ENCODE measurements around the gene PHLPP1. TPM values are rescaled to one million over a fixed set of nuclear protein-coding genes. Genes with fewer than 3 reads are reported as not detected.

PHLPP1 gene
- total and polyA plus RNA-seq, 4 experiments from 2014 or later = 0.36 to 7.8 (median 6.3) TPM; not detected in 1

DNA sequence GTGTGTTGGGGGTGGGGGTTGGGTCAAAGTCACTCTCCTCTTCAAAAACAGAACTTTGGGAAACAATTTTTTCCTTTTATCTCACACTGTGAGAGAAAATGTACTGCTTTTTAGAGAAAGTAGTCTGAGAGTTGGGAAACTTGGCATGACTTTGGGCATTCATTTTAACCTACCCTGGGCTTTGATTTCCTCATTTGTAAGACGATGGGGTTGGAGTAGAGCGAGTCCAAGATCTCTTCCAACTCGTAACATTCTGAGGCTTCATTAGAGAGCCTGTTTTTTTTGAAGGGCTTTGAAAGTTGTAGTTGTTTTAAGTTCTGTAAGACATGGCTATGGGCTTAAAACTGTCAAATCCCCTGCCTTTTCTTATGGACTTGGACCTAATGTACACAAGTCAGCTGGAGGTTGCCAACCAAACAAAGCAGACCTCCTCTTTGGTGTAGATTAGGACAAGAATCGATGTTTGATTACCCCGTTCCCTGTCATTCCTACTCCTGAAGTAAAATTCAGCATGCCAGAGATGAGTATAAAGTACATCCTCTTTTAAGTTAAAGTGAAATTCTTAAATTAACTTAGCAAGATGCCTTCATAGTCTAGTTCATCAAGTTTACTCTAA, 8.4 kb downstream of the PHLPP1 start:
- peaks cover 0 to 3% of the 10 kb centered on the region in 2 donors for H3K27me3 Mint-ChIP-seq
- Histone ChIP-seq H3K4me3 (ENCODE audit: low read length in 2 of 2) (no peak overlapping the region), H3K36me3 (ENCODE audit: insufficient read depth, low read length) (no peaks in the 10 kb centered on the region), H3K27ac (ENCODE audit: low read depth, low read length) (no peak overlapping the region), H3K9me3 (ENCODE audit: control insufficient read depth in 1 of 2, low read length in 2 of 2) (no peaks in the 10 kb centered on the region), H3K27me3 (ENCODE audit: insufficient read depth, low read length) (no peaks in the 10 kb centered on the region), H3K4me1 (ENCODE audit: insufficient read depth, low read length) (peaks cover 3% of the 10 kb centered on the region)
- no peaks in the 10 kb centered on the region for H3K36me3 Mint-ChIP-seq
- ChIA-PET CTCF (ENCODE audit: partially characterized antibody) (no interaction called here), POLR2A (ENCODE audit: partially characterized antibody) (no interaction called here)
- no peak overlapping the region for H3K4me3 Mint-ChIP-seq
- intact Hi-C loops (cut with micrococcal nuclease) = no loop called here
- DNase-seq = no peak
- H3K27ac Mint-ChIP-seq = no peak overlapping the region
- H3K4me1 Mint-ChIP-seq = peaks cover 8 to 21% (median 12%) of the 10 kb centered on the region in 4 donors
- no peaks in the 10 kb centered on the region for H3K9me3 Mint-ChIP-seq

DNA sequence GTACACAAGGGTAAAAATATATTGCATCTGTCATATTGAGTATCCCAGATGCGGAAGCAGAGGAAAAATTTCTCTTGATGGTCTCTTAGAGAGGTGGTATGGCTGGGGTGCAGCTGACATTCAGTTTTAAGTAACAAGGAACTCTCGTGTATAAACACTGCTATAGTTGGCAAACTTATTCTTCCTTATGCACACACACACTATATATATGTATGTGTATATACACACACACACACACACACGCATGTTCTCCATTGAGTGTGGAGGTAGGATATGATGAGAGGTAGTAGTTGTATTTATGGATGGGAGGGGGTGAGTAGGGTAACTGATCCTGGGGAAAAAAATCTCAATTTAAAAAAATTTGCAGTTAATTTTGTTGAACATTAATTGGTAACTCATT, 10.6 kb downstream of the PHLPP1 start:
- no peak for DNase-seq
- no peaks in the 10 kb centered on the region for H3K36me3 Mint-ChIP-seq
- H3K4me3 ChIP-seq (ENCODE audit: low read length in 2 of 2) = no peak overlapping the region
- H3K9me3 Mint-ChIP-seq = no peaks in the 10 kb centered on the region
- no peak overlapping the region for H3K27ac ChIP-seq (ENCODE audit: low read depth, low read length)
- intact Hi-C loops (cut with micrococcal nuclease) = no loop called here
- no peaks in the 10 kb centered on the region for H3K36me3 ChIP-seq (ENCODE audit: insufficient read depth, low read length)
- H3K27me3 Mint-ChIP-seq = peaks cover 0 to 3% of the 10 kb centered on the region in 2 donors
- no peaks in the 10 kb centered on the region for H3K4me1 ChIP-seq (ENCODE audit: insufficient read depth, low read length)
- no peaks in the 10 kb centered on the region for H3K9me3 ChIP-seq (ENCODE audit: control insufficient read depth in 1 of 2, low read length in 2 of 2)
- POLR2A ChIA-PET (ENCODE audit: partially characterized antibody) = no interaction called here
- CTCF ChIA-PET (ENCODE audit: partially characterized antibody) = no interaction called here
- H3K27ac Mint-ChIP-seq = no peak overlapping the region
- no peaks in the 10 kb centered on the region for H3K27me3 ChIP-seq (ENCODE audit: insufficient read depth, low read length)
- no peak overlapping the region for H3K4me3 Mint-ChIP-seq
- peaks cover 0 to 7% (median 4%) of the 10 kb centered on the region in 4 donors for H3K4me1 Mint-ChIP-seq

GRCh38 chr18:62728254-62728653, 12.9 kb downstream of the PHLPP1 start:
- ChIA-PET CTCF (ENCODE audit: partially characterized antibody) (interaction anchor here (0.7 to 1.6 kb wide), 2 partner anchors 17 to 711 kb away, joined by 4 to 5 read pairs; no protein-coding TSS in a partner anchor), POLR2A (ENCODE audit: partially characterized antibody) (interaction anchor here (1.2 kb wide), 1 partner anchor 12 kb away, joined by 4 read pairs; no protein-coding TSS in a partner anchor)
- H3K36me3 ChIP-seq (ENCODE audit: insufficient read depth, low read length) = no peaks in the 10 kb centered on the region
- no peak overlapping the region for H3K27ac ChIP-seq (ENCODE audit: low read depth, low read length)
- no peak overlapping the region for H3K4me3 ChIP-seq (ENCODE audit: low read length in 2 of 2)
- no peaks in the 10 kb centered on the region for H3K4me1 ChIP-seq (ENCODE audit: insufficient read depth, low read length)
- Mint-ChIP-seq H3K4me3 (no peak overlapping the region), H3K9me3 (peaks cover 0 to 14% (median 5%) of the 10 kb centered on the region in 8 donors), H3K27ac (no peak overlapping the region), H3K36me3 (peaks cover 0 to 12% of the 10 kb centered on the region in 2 donors), H3K27me3 (peaks cover 0 to 3% of the 10 kb centered on the region in 2 donors), H3K4me1 (peaks cover 0 to 5% (median 3%) of the 10 kb centered on the region in 4 donors)
- no peaks in the 10 kb centered on the region for H3K27me3 ChIP-seq (ENCODE audit: insufficient read depth, low read length)
- DNase-seq = no peak
- no peaks in the 10 kb centered on the region for H3K9me3 ChIP-seq (ENCODE audit: control insufficient read depth in 1 of 2, low read length in 2 of 2)
- intact Hi-C loops (cut with micrococcal nuclease) = no loop called here

DNA sequence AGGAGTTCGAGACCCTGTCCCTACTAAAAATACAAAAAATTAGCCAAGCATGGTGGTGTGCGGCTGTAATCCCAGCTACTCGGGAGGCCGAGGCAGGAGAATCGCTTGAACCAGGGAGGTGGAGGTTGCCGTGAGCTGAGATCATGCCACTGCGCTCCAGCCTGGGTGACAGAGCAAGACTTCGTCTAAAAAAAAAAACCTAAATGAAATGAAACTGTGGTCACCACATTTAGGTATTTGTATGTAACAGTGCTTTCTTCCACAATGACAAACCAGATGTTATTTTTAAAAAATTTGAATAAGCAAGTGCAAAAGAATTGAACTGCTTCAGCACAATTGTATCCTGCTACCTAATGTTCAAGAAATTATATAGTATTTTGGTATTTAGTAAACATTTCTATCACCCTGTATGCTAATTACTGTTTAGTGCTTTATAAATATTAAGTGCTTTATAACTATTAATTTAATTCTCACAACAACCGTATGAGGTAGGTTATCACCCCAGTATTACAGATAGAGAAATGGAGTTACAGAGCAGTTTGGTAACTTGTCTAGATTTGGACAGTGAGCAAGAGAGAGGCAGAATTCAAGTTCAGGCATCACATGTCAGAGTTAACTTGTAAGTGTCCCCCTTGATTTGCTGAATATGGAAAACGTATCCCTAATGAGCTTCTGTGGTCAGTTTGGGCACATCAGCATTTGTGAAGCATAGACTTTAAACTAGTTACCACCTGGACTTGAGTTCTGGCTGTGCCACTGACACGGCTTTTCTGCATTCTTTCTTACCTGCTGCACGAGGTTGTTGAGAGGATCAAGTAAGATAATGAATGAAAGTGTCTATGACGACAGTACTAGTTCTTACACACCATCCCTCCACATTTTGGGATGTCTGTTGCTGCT, 14.4 kb downstream of the PHLPP1 start:
- Mint-ChIP-seq H3K27me3 (peaks cover 0 to 1% of the 10 kb centered on the region in 2 donors), H3K9me3 (peaks cover 0 to 14% (median 5%) of the 10 kb centered on the region in 8 donors), H3K4me1 (peaks cover 0 to 3% (median under 1%) of the 10 kb centered on the region in 4 donors), H3K27ac (no peak overlapping the region), H3K36me3 (peaks cover 0 to 12% of the 10 kb centered on the region in 2 donors), H3K4me3 (no peak overlapping the region)
- no peak for DNase-seq
- Histone ChIP-seq H3K4me1 (ENCODE audit: insufficient read depth, low read length) (no peaks in the 10 kb centered on the region), H3K27me3 (ENCODE audit: insufficient read depth, low read length) (no peaks in the 10 kb centered on the region), H3K9me3 (ENCODE audit: control insufficient read depth in 1 of 2, low read length in 2 of 2) (no peaks in the 10 kb centered on the region), H3K27ac (ENCODE audit: low read depth, low read length) (no peak overlapping the region), H3K4me3 (ENCODE audit: low read length in 2 of 2) (no peak overlapping the region), H3K36me3 (ENCODE audit: insufficient read depth, low read length) (no peaks in the 10 kb centered on the region)
- intact Hi-C loops (cut with micrococcal nuclease) = no loop called here
- POLR2A ChIA-PET (ENCODE audit: partially characterized antibody) = no interaction called here
- CTCF ChIA-PET (ENCODE audit: partially characterized antibody) = no interaction called here

DNA sequence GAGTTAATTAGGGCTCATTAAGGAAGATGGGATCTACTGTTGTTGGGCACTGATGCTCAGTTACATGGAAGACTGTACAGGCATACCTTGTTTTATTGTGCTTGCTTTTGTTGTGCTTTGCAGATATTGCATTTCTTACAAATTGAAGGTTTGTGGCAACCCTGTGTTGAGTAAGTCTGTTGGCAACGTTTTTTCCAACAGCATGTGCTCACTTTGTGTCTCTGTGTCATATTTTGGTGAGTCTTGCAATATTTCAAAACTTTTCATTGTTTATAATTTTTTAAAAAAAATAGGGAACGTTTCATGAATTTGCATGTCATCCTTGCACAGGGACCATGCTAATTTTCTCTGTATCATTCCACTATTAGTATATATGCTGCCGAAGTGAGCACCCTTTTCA, 15.6 kb downstream of the PHLPP1 start:
- Mint-ChIP-seq H3K27ac (no peak overlapping the region), H3K27me3 (no peaks in the 10 kb centered on the region), H3K4me1 (peaks cover 0 to under 1% (median 0%) of the 10 kb centered on the region in 4 donors), H3K36me3 (peaks cover 0 to 12% of the 10 kb centered on the region in 2 donors), H3K4me3 (no peak overlapping the region), H3K9me3 (peaks cover 0 to 14% (median 5%) of the 10 kb centered on the region in 8 donors)
- POLR2A ChIA-PET (ENCODE audit: partially characterized antibody) = no interaction called here
- Histone ChIP-seq H3K27me3 (ENCODE audit: insufficient read depth, low read length) (no peaks in the 10 kb centered on the region), H3K36me3 (ENCODE audit: insufficient read depth, low read length) (no peaks in the 10 kb centered on the region), H3K9me3 (ENCODE audit: control insufficient read depth in 1 of 2, low read length in 2 of 2) (no peaks in the 10 kb centered on the region), H3K4me1 (ENCODE audit: insufficient read depth, low read length) (no peaks in the 10 kb centered on the region), H3K27ac (ENCODE audit: low read depth, low read length) (no peak overlapping the region), H3K4me3 (ENCODE audit: low read length in 2 of 2) (no peak overlapping the region)
- intact Hi-C loops (cut with micrococcal nuclease) = no loop called here
- CTCF ChIA-PET (ENCODE audit: partially characterized antibody) = no interaction called here
- DNase-seq = no peak

- Histone ChIP-seq H3K4me1 (ENCODE audit: insufficient read depth, low read length) (no peaks in the 10 kb centered on the region), H3K4me3 (ENCODE audit: low read length in 2 of 2) (no peak overlapping the region), H3K27me3 (ENCODE audit: insufficient read depth, low read length) (no peaks in the 10 kb centered on the region), H3K27ac (ENCODE audit: low read depth, low read length) (no peak overlapping the region), H3K9me3 (ENCODE audit: control insufficient read depth in 1 of 2, low read length in 2 of 2) (no peaks in the 10 kb centered on the region), H3K36me3 (ENCODE audit: insufficient read depth, low read length) (no peaks in the 10 kb centered on the region)
- CTCF ChIA-PET (ENCODE audit: partially characterized antibody) = no interaction called here
- POLR2A ChIA-PET (ENCODE audit: partially characterized antibody) = no interaction called here
- no peak overlapping the region for H3K27ac Mint-ChIP-seq
- peaks cover 0 to 14% (median 5%) of the 10 kb centered on the region in 8 donors for H3K9me3 Mint-ChIP-seq
- intact Hi-C loops (cut with micrococcal nuclease) = no loop called here
- H3K36me3 Mint-ChIP-seq = peaks cover 0 to 12% of the 10 kb centered on the region in 2 donors
- no peak for DNase-seq
- peaks cover 0 to 2% (median 0%) of the 10 kb centered on the region in 4 donors for H3K4me1 Mint-ChIP-seq
- no peaks in the 10 kb centered on the region for H3K27me3 Mint-ChIP-seq
- no peak overlapping the region for H3K4me3 Mint-ChIP-seq
These were observed 17.3 kb downstream of the PHLPP1 start for GRCh38 chr18:62732617-62733016.

GRCh38 chr18:62734290-62734689, 18.9 kb downstream of the PHLPP1 start:
- no peak overlapping the region for H3K27ac ChIP-seq (ENCODE audit: low read depth, low read length)
- H3K4me3 ChIP-seq (ENCODE audit: low read length in 2 of 2) = no peak overlapping the region
- no peaks in the 10 kb centered on the region for H3K27me3 ChIP-seq (ENCODE audit: insufficient read depth, low read length)
- H3K9me3 ChIP-seq (ENCODE audit: control insufficient read depth in 1 of 2, low read length in 2 of 2) = no peaks in the 10 kb centered on the region
- CTCF ChIA-PET (ENCODE audit: partially characterized antibody) = interaction anchor here (1.2 kb wide), 1 partner anchor 248 kb away, joined by 3 read pairs; no protein-coding TSS in a partner anchor
- no peak overlapping the region for H3K27ac Mint-ChIP-seq
- H3K4me3 Mint-ChIP-seq = no peak overlapping the region
- intact Hi-C loops (cut with micrococcal nuclease) = no loop called here
- H3K36me3 Mint-ChIP-seq = peaks cover 0 to 12% of the 10 kb centered on the region in 2 donors
- H3K4me1 Mint-ChIP-seq = peaks cover 0 to 3% (median 1%) of the 10 kb centered on the region in 4 donors
- H3K4me1 ChIP-seq (ENCODE audit: insufficient read depth, low read length) = no peaks in the 10 kb centered on the region
- no peaks in the 10 kb centered on the region for H3K36me3 ChIP-seq (ENCODE audit: insufficient read depth, low read length)
- H3K27me3 Mint-ChIP-seq = no peaks in the 10 kb centered on the region
- H3K9me3 Mint-ChIP-seq = peaks cover 0 to 14% (median 5%) of the 10 kb centered on the region in 8 donors
- no peak for DNase-seq
- POLR2A ChIA-PET (ENCODE audit: partially characterized antibody) = no interaction called here
